C4-2B (cell line): ENCODE results near the gene PAQR9.

Source experiments
- H3K27ac ChIP-seq: fragments of 450-650 bp; 2 replicates; pipeline ENCODE4 v1.5.1; 2017
- ZFX ChIP-seq: fragments of 450-650 bp; IDR thresholded peaks from 2 replicates; pipeline ENCODE4 v1.6.1; 2017
- TF ChIP-seq, protein P1 (sequence below): fragments of 450-650 bp; conservative IDR thresholded peaks from 2 replicates; pipeline ENCODE4 v1.5.1; 2017; ENCODE audit warnings: mild to moderate bottlenecking

The PAQR9 gene

DNA sequence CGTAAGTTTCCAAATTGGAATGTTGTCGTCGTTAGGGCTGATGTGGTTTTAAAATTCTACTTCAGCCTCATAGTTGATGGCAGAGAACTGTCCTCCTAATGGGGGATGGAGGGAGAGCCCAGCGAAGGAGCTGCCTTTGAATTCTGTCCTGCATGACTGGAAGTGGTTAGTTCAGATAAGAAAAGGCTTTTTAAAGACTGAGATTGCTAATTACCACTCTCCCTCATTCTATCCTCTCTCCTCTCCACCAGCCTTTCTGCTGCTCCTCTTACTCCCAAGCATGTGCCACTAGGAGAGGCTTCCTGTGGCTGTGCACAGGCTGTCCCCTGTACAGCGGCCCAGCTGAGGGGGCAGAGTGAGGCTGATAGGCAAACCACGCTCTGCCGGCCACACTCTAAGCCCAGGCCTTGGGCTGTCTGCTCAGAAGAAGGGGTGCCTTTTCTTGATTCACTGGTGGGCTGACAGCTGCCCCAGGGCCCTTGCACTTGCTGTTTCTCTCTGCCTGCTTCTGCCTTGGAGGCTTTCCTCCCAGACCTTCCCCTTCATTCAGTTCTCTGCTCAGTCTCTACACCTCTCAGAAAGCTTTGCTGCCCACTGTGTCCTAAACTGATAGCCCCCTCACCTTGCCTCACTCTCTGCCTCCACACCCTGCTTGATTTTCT is 8.7 kb upstream of the PAQR9 start:
- TF ChIP-seq, protein P1, sequence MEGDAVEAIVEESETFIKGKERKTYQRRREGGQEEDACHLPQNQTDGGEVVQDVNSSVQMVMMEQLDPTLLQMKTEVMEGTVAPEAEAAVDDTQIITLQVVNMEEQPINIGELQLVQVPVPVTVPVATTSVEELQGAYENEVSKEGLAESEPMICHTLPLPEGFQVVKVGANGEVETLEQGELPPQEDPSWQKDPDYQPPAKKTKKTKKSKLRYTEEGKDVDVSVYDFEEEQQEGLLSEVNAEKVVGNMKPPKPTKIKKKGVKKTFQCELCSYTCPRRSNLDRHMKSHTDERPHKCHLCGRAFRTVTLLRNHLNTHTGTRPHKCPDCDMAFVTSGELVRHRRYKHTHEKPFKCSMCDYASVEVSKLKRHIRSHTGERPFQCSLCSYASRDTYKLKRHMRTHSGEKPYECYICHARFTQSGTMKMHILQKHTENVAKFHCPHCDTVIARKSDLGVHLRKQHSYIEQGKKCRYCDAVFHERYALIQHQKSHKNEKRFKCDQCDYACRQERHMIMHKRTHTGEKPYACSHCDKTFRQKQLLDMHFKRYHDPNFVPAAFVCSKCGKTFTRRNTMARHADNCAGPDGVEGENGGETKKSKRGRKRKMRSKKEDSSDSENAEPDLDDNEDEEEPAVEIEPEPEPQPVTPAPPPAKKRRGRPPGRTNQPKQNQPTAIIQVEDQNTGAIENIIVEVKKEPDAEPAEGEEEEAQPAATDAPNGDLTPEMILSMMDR, result no peak
- TF ChIP-seq ZFX, result no peak
- no peak overlapping the region for H3K27ac ChIP-seq

DNA sequence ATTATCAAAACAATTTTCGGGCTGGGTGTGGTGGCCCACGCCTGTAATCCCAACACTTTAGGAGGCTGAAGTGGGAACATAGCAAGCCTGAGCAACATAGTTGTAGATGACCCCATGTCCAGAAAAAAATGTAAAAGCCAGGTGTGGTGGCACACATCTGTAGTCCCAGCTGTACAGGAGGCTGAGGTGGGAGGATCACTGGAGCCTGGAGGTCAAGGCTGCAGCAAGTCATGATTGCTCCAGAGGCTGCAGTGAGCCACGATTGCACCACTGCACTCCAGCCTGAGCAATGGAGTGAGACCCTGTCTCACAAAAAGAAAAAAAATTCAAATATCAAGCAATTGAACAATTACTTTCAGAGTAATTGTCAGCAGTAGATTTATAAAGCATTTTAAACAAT is 8.0 kb upstream of the PAQR9 start:
- no peak overlapping the region for H3K27ac ChIP-seq
- TF ChIP-seq ZFX, result no peak
- TF ChIP-seq, protein P1, result no peak

DNA sequence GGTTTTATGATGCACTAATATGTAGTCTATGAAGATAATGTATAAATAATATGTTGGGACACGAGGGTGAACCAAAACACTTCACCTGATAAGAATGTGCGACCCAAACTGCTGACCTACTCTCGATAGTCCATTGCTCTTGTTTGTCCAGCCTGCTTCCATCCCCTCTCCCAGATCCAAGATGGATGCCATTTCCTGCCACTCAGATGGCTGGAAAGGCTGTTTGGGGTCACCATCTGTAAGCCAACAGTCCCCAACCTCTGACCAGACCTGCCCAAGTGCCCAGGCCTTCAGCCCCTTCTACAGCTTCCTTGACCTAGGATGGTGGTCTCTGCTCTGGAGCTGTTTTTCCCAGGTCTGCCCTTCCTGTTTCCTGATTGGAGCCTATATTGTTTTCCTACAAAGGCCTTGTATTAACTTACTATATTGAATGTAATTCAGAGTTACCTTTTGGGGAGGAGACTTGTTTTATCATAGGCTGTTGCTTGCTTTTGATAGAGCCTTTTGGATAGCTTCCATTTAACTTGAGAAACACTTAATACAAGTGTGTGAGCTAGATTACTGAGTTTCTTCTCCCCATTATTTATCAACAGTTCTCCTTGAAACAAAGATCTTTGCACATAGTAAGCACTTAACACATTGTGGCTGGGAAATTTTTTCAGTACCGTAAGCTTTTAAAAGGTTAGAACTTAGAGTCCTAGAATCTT is 5.0 kb upstream of the PAQR9 start:
- no peak for TF ChIP-seq ZFX
- TF ChIP-seq, protein P1, result no peak

DNA sequence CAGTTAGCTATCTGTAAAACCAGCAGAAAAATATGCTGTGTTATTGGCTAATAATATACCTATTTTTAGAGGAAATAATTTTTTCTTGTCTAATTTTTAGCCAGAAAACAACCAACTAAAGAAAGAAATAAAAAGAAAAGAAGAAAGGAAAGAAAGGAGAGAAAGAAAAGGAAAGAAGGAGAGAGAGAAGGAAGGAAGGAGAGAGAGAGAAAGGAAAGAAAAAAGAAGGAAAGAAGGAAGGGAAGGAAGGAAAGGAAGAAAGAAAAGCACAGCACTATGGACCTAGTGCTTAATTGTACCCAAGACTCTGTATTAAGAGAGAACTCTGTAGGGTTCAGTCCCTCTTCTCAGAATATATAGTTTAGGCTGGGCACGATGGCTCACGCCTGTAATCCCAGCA is 3.3 kb upstream of the PAQR9 start:
- TF ChIP-seq ZFX, result no peak
- TF ChIP-seq, protein P1, result no peak
- H3K27ac ChIP-seq, result no peak overlapping the region

More for the DNA sequence above, 5.0 kb upstream of the PAQR9 start:
- H3K27ac ChIP-seq, result no peak overlapping the region

DNA sequence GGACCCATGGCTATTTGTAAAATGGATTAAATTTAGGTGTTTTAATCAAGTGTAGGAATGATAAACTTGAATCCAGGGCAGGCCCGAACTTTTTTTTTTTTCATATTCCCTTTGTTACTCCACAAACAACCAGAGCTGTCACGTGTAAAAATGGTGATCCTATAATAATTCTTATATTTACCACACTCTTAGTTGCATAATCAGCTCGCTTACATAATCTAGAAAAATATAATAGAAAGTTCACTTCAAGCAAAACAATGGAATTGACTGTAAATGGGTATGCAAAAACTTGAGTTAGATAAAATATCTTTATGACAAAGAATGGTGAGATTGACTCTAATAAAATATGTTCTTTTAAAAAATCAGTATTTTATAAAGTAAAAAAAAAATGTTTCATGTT is 2.1 kb upstream of the PAQR9 start:
- TF ChIP-seq ZFX, result no peak
- TF ChIP-seq, protein P1, result no peak
- no peak overlapping the region for H3K27ac ChIP-seq

DNA sequence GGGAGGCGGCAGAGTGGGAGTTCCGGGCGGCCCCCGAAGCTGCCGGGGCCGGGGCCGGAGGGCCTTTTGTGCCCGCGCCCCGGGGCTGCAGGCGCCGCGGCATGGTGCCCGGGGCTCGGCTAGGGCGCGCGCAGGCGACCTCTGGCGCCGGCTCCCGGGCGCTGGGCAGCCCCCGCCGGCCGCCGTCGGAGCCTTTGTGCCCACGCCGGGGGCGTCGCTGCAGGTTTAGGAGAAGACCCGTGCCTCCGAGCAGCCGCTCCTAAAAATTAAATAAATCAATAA is 299 bp downstream of the PAQR9 start:
- TF ChIP-seq ZFX, result no peak
- TF ChIP-seq, protein P1, result no peak
- H3K27ac ChIP-seq, result no peak overlapping the region

DNA sequence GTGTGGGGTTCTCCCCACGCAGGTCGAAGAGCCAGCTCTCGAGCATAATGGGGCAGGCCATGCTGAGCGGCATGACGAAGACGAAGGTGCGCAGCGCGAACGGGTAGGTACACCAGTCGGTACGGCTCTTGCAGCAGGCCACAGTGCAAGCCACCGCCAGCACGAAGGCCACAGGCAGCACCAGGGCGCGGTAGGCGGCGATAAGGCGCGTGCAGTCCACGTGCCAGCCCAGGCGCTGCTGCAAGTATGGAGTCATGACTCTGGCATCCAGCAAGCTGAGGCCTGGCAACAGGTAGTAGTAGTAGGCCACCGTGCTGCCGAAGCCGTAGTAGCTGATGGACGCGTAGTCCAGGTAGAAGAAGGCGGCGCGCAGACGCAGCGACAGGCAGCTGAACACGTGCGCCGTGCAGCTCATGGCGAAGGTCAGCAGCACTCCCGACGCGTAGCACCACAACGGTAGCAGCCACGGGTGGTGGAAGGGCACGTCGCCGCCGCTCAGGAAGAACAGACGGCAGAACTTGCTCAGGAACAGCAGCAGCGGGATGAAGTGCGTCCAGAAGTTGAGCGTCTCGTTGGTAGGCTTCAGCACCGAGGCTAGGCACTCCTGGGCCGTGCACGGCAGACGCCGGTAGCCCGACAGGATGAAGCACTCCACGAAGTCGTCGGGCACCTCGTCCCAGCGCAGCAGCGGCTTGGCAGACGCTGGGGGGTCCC is 797 bp downstream of the PAQR9 start:
- H3K27ac ChIP-seq, result no peak overlapping the region
- no peak for TF ChIP-seq ZFX
- TF ChIP-seq, protein P1, result no peak
